H1 (cell line): Measurements from ENCODE around the gene PHF24. TPM values are rescaled to one million over a fixed set of nuclear protein-coding genes. Genes with fewer than 3 reads are reported as not detected.

Source experiments
- CTCF ChIA-PET: fragments of 300-600 bp; sonication (Branson Sonifier 250); formaldehyde crosslinking; loops from one replicate; lab custom pipeline; 2021; ENCODE audit not compliant: partially characterized antibody; lab: Charles Lee
- POLR2A ChIA-PET: fragments of 300-600 bp; sonication (Branson Sonifier 250); formaldehyde crosslinking; loops from one replicate; lab custom pipeline; 2021; ENCODE audit warnings: inconsistent platforms; ENCODE audit not compliant: partially characterized antibody; lab: Charles Lee
- DNase-seq, 2 experiments: peaks; one replicate each; pipeline versions ENCODE4 v3.0.0 to v3.0.0-alpha.2; 2010 to 2022; ENCODE audit warnings: low spot score in 2 of 2, low read depth in 1 of 2, mixed read lengths in 1 of 2
- FAIRE-seq: peaks from 2 replicates; lab custom pipeline; 2011; peaks lifted over from hg19 to GRCh38; lab: Jason Lieb, UNC
- H2AFZ ChIP-seq: 2 replicates; pipeline ENCODE4 v1.8.1; 2012; ENCODE audit warnings: low read length, inconsistent platforms
- H2AK5ac ChIP-seq: 2 replicates; pipeline ENCODE4 v1.6.1; 2013; ENCODE audit warnings: low read depth, low read length
- H2BK120ac ChIP-seq: replicated peaks from 2 replicates; pipeline ENCODE3; 2013; ENCODE audit warnings: low read depth, low read length, inconsistent platforms
- H2BK12ac ChIP-seq: 2 replicates; pipeline ENCODE4 v1.6.1; 2013; ENCODE audit warnings: low read depth, low read length
- H2BK15ac ChIP-seq: 2 replicates; pipeline ENCODE4 v1.6.1; 2013; ENCODE audit warnings: low read length
- H2BK20ac ChIP-seq: 2 replicates; pipeline ENCODE4 v1.6.1; 2013; ENCODE audit warnings: low read length
- H2BK5ac ChIP-seq: 2 replicates; pipeline ENCODE4 v1.6.1; 2013; ENCODE audit warnings: low read depth, low read length
- H3K14ac ChIP-seq: 2 replicates; pipeline ENCODE4 v1.6.1; 2013; ENCODE audit warnings: inconsistent platforms; ENCODE audit not compliant: insufficient read length
- H3K18ac ChIP-seq: 2 replicates; pipeline ENCODE4 v1.6.1; 2013; ENCODE audit warnings: low read length; ENCODE audit errors: extremely low read depth
- H3K23ac ChIP-seq: 2 replicates; pipeline ENCODE4 v1.6.1; 2013; ENCODE audit warnings: inconsistent platforms; ENCODE audit not compliant: insufficient read length
- H3K23me2 ChIP-seq: 2 replicates; pipeline ENCODE4 v1.6.1; 2013; ENCODE audit warnings: low read depth, low read length
- H3K27ac ChIP-seq: 2 replicates; pipeline ENCODE4 v1.6.1; 2011; ENCODE audit warnings: low read depth, low read length, inconsistent platforms
- H3K27me3 ChIP-seq, 4 experiments: replicated peaks in 1 of 4; 1 replicate in 1 of 4; 2 replicates in 3 of 4; pipeline versions ENCODE4 v1.6.1 to v1.8.1; 2011 to 2013; ENCODE audit warnings: low read length in 3 of 4, mild to moderate bottlenecking in 3 of 4, inconsistent platforms in 2 of 4, mixed read lengths in 2 of 4, moderate library complexity in 1 of 4; ENCODE audit not compliant: control insufficient read depth in 3 of 4, insufficient read depth in 3 of 4; ENCODE audit errors: extremely low read depth in 1 of 4
- H3K36me3 ChIP-seq, 4 experiments: 2 replicates each; pipeline versions ENCODE4 v1.6.1 to v1.8.1; 2011 to 2013; ENCODE audit warnings: mild to moderate bottlenecking in 4 of 4, low read length in 3 of 4, moderate library complexity in 2 of 4, control low read depth in 1 of 4, inconsistent platforms in 1 of 4; ENCODE audit not compliant: insufficient read depth in 4 of 4, control insufficient read depth in 2 of 4
- H3K4ac ChIP-seq: replicated peaks from 2 replicates; pipeline ENCODE3; 2013; ENCODE audit warnings: low read length, low read depth, mixed read lengths, inconsistent platforms; ENCODE audit not compliant: insufficient read length
- H3K4me1 ChIP-seq, 4 experiments: replicated peaks in 1 of 4; 1 replicate in 1 of 4; 2 replicates in 3 of 4; pipeline versions ENCODE4 v1.6.1 to v1.8.1; 2011 to 2013; ENCODE audit warnings: low read length in 3 of 4, inconsistent platforms in 2 of 4, mixed read lengths in 1 of 4; ENCODE audit not compliant: insufficient read depth in 4 of 4, control insufficient read depth in 3 of 4
- H3K4me2 ChIP-seq, 2 experiments: 2 replicates each; pipeline versions ENCODE4 v1.6.1 to v1.8.1; 2011 to 2013; ENCODE audit warnings: low read depth in 2 of 2, low read length in 2 of 2, control low read depth in 1 of 2, inconsistent platforms in 1 of 2, mild to moderate bottlenecking in 1 of 2; ENCODE audit not compliant: insufficient read depth in 1 of 2
- H3K4me3 ChIP-seq, 4 experiments: fragments of 200-600, 300-600 bp in 1 of 4; sonication (generic), shearing (Covaris generic), sonication (Bioruptor Twin) in 1 of 4; 2 replicates each; pipeline versions ENCODE4 v1.5.1 to v1.8.1; 2011 to 2016; ENCODE audit warnings: low read length in 4 of 4, low read depth in 3 of 4, control low read depth in 2 of 4, inconsistent platforms in 2 of 4, mild to moderate bottlenecking in 2 of 4, mixed read lengths in 1 of 4, moderate library complexity in 1 of 4; ENCODE audit not compliant: insufficient read depth in 2 of 4; ENCODE audit errors: extremely low read depth in 1 of 4
- H3K56ac ChIP-seq: replicated peaks from 2 replicates; pipeline ENCODE3; 2013; ENCODE audit warnings: low read depth, mild to moderate bottlenecking, mixed read lengths, low read length, inconsistent platforms; ENCODE audit not compliant: insufficient read length
- H3K79me1 ChIP-seq: 2 replicates; pipeline ENCODE4 v1.6.1; 2013; ENCODE audit warnings: low read depth, low read length, control low read depth
- H3K79me2 ChIP-seq, 2 experiments: 2 replicates each; pipeline versions ENCODE4 v1.6.1 to v1.8.1; 2012 to 2013; ENCODE audit warnings: low read length in 2 of 2, mild to moderate bottlenecking in 2 of 2, inconsistent platforms in 1 of 2; ENCODE audit not compliant: insufficient read depth in 2 of 2, control insufficient read depth in 1 of 2
- H3K9ac ChIP-seq, 4 experiments: replicated peaks in 1 of 4; 1 replicate in 1 of 4; 2 replicates in 3 of 4; pipeline versions ENCODE4 v1.6.1 to v1.8.1; 2011 to 2013; ENCODE audit warnings: low read depth in 3 of 4, low read length in 3 of 4, control low read depth in 2 of 4, mild to moderate bottlenecking in 2 of 4, moderate library complexity in 2 of 4, inconsistent platforms in 1 of 4; ENCODE audit errors: extremely low read depth in 1 of 4
- H3K9me3 ChIP-seq, 2 experiments: 2 replicates each; pipeline versions ENCODE4 v1.6.1 to v1.8.1; 2012 to 2013; ENCODE audit warnings: mild to moderate bottlenecking in 2 of 2, moderate library complexity in 2 of 2, control low read depth in 1 of 2, inconsistent platforms in 1 of 2, low read depth in 1 of 2, low read length in 1 of 2, mixed read lengths in 1 of 2; ENCODE audit not compliant: insufficient read depth in 2 of 2
- H4K20me1 ChIP-seq, 2 experiments: replicated peaks in 1 of 2; 2 replicates each; pipeline versions ENCODE3 to v1.8.1; 2011 to 2013; ENCODE audit warnings: inconsistent platforms in 2 of 2, low read length in 2 of 2, mild to moderate bottlenecking in 1 of 2; ENCODE audit not compliant: insufficient read depth in 2 of 2, control insufficient read depth in 1 of 2
- H4K5ac ChIP-seq: 2 replicates; pipeline ENCODE4 v1.6.1; 2013; ENCODE audit warnings: low read length, low read depth, mixed read lengths, inconsistent platforms; ENCODE audit not compliant: insufficient read length
- H4K8ac ChIP-seq: 2 replicates; pipeline ENCODE4 v1.8.0; 2013; ENCODE audit warnings: mild to moderate bottlenecking, moderate library complexity, low read length, inconsistent platforms; ENCODE audit not compliant: insufficient read depth; ENCODE audit errors: extremely low read depth
- H4K91ac ChIP-seq: replicated peaks from 2 replicates; pipeline ENCODE3; 2013; ENCODE audit warnings: low read length, mixed read lengths, inconsistent platforms; ENCODE audit not compliant: insufficient read length
- EZH2 ChIP-seq: fragments of 200-600 bp; sonication (generic); IDR thresholded peaks from 2 replicates; pipeline ENCODE4 v1.7.1; 2012; ENCODE audit warnings: low read depth, mild to moderate bottlenecking, moderate library complexity, low read length, inconsistent platforms; ENCODE audit not compliant: severe bottlenecking
- GTF2F1 ChIP-seq: IDR thresholded peaks from 2 replicates; pipeline ENCODE4 v1.6.1; 2012; ENCODE audit warnings: low read depth, low read length, improper control_type of control experiment, borderline replicate concordance
- JUND ChIP-seq: IDR thresholded peaks from 2 replicates; pipeline ENCODE4 v1.6.1; 2011; ENCODE audit warnings: mild to moderate bottlenecking, improper control_type of control experiment, low read length
- NANOG ChIP-seq: IDR thresholded peaks from 2 replicates; pipeline ENCODE4 v1.6.1; 2011; ENCODE audit warnings: low read length, low read depth, mild to moderate bottlenecking, inconsistent platforms; ENCODE audit not compliant: insufficient read depth, poor library complexity, severe bottlenecking
- PHF8 ChIP-seq: fragments of 200-600 bp; sonication (generic); conservative IDR thresholded peaks from 2 replicates; pipeline ENCODE4 v1.7.1; 2012; ENCODE audit warnings: low read depth, mild to moderate bottlenecking, inconsistent platforms, low read length, moderate library complexity
- SIN3A ChIP-seq, 2 experiments: IDR thresholded peaks in 1 of 2; conservative IDR thresholded peaks in 1 of 2; 2 replicates each; pipeline ENCODE4 v1.6.1; 2011 to 2012; ENCODE audit warnings: low read length in 2 of 2, improper control_type of control experiment in 1 of 2, low read depth in 1 of 2, mild to moderate bottlenecking in 1 of 2
- SIRT6 ChIP-seq: IDR thresholded peaks from one replicate; pipeline ENCODE4 v1.7.1; 2012; ENCODE audit warnings: low read length, inconsistent platforms
- SP1 ChIP-seq: IDR thresholded peaks from 2 replicates; pipeline ENCODE4 v1.6.1; 2011; ENCODE audit warnings: low read depth, low read length
- SRF ChIP-seq: IDR thresholded peaks from 2 replicates; pipeline ENCODE4 v1.6.1; 2011; ENCODE audit warnings: mild to moderate bottlenecking, low read depth, low read length, moderate library complexity
- WGBS, 2 experiments: shearing (Covaris generic) in 1 of 2; methylation state at CpG; one replicate each; pipeline versions ENCODE4 v1.1.6 to v1.1.7; 2013 to 2015; ENCODE audit warnings: low lambda C conversion rate in 2 of 2, mixed read lengths in 2 of 2, inconsistent platforms in 1 of 2, low coverage in 1 of 2, missing lambda C conversion rate in 1 of 2; ENCODE audit not compliant: insufficient replicate concordance in 2 of 2, insufficient coverage in 1 of 2, insufficient read length in 1 of 2; ENCODE audit errors: extremely low coverage in 1 of 2, missing lambda C conversion rate in 1 of 2; 5-methylcytosine and 5-hydroxymethylcytosine counted together
- polyA plus RNA-seq, 7 experiments: library from polyadenylated mRNA; depleted of rRNA in 3 of 7; stranded (reverse) in 5 of 7; unstranded in 2 of 7; fragments of >200 nt in 5 of 7; fragments of 200-250 nt in 2 of 7; gene quantifications; 1 replicate in 5 of 7; 2 replicates in 1 of 7; 4 replicates in 1 of 7; pipeline versions ENCODE4 v1.2.1 to v1.2.3, GENCODE V29; 2011 to 2013; ENCODE audit warnings: missing spikeins in 2 of 7, mixed read lengths in 2 of 7
- total RNA-seq: library from RNA; stranded (reverse); fragmentation: NEBNext Ultra II Directional; extraction: Animal tissue kit (Norgen Biotek cat#: 25700); gene quantifications from 2 replicates; pipeline ENCODE4 v1.2.1, GENCODE V29; 2021

Gene PHF24
- total and polyA plus RNA-seq, 2 of the 8 experiments (the other 6 are each of a cell fraction or from before 2014, with no cell fraction given): 0.29 to 0.35 TPM

- 86% methylated on average over 7 of the region's 7 CpGs; no CpG with 5 or more reads in 1 of the 2 experiments for WGBS, 2 experiments
- no peak for FAIRE-seq
- DNase-seq: no peak
- Histone ChIP-seq H3K79me1 (peaks cover 6% of the 10 kb centered on the region; the same call in 1 of the 2 replicates), H3K4me2 (no peak overlapping the region), H4K20me1 (no peaks in the 10 kb centered on the region), H3K9me3 (no peaks in the 10 kb centered on the region), H2BK120ac (no peak overlapping the region), H2BK12ac (no peak overlapping the region), H3K4me3 (no peak overlapping the region), H3K18ac (no peak overlapping the region), H3K79me2 (peaks cover 0 to 12% of the 10 kb centered on the region in 2 experiments; a peak in 2 of 4 replicates), H4K5ac (no peak overlapping the region), H3K56ac (no peak overlapping the region), H3K9ac (no peak overlapping the region), H3K27me3 (no peaks in the 10 kb centered on the region), H3K4me1 (peaks cover 18 to 36% (median 30%) of the 10 kb centered on the region in 4 experiments), H2BK15ac (no peak overlapping the region), H2BK5ac (peak overlapping the region; percentile 64; the same call in 1 of the 2 replicates), H4K8ac (no peak overlapping the region), H3K23me2 (peaks cover 2% of the 10 kb centered on the region), H3K14ac (no peak overlapping the region), H2AK5ac (no peak overlapping the region; the same call in 1 of the 2 replicates), H3K4ac (no peak overlapping the region), H2BK20ac (no peak overlapping the region), H3K27ac (peak overlapping the region; percentile 35; the same call in 1 of the 2 replicates), H4K91ac (no peak overlapping the region), H2AFZ (no peak overlapping the region), H3K23ac (no peak overlapping the region), H3K36me3 (peaks cover 18 to 41% (median 26%) of the 10 kb centered on the region in 4 experiments; a peak in 7 of 8 replicates)
- POLR2A ChIA-PET: interaction anchor here (0.8 to 2.8 kb wide), 11 partner anchors 10 to 96 kb away, joined by 3 to 12 read pairs (median 4); partner anchors contain the start of gene VCP
- CTCF ChIA-PET: interaction anchor here (0.6 to 14.8 kb wide), 40 partner anchors 8 to 478 kb away, joined by 3 to 148 read pairs (median 5); partner anchors contain the start of gene PIGO
- TF ChIP-seq SRF (no peak), GTF2F1 (no peak), SIN3A (conservative IDR thresholded peaks at IDR 0.05 in 1 of 2, IDR thresholded peaks at IDR 0.05 in 1 of 2; ENCODE audit: low read depth in 1 of 2, low read length in 2 of 2) (peak in 1 of 2 experiments; percentile 15; a peak in 1 of 4 replicates), JUND (no peak), PHF8 (no peak), NANOG (no peak), EZH2 (no peak), SIRT6 (no peak), SP1 (no peak)
These were observed 37.0 kb downstream of the PHF24 start for GRCh38 chr9:34994900-34995669.
